Colonic mucosa (tissue), 4 donors: ENCODE results near the gene ASTL. TPM values are rescaled to one million over a fixed set of nuclear protein-coding genes. Genes with fewer than 3 reads are reported as not detected.

Experiments
- DNase-seq: peaks from one replicate; pipeline ENCODE4 v3.0.0-alpha.2; 2020
- H3K27ac ChIP-seq: fragments of 200-600 bp; one replicate; pipeline ENCODE4 v1.8.0; 2021
- H3K27me3 ChIP-seq: fragments of 200-600 bp; one replicate; pipeline ENCODE4 v1.8.0; 2021
- H3K36me3 ChIP-seq: fragments of 200-600 bp; one replicate; pipeline ENCODE4 v1.8.0; 2021
- H3K4me1 ChIP-seq: fragments of 200-600 bp; one replicate; pipeline ENCODE4 v1.8.0; 2021; ENCODE audit warnings: mild to moderate bottlenecking
- H3K4me3 ChIP-seq: fragments of 200-600 bp; one replicate; pipeline ENCODE4 v1.8.0; 2021
- H3K9ac ChIP-seq, 2 donors: one replicate each; pipeline ENCODE4 v1.7.0; 2013; ENCODE audit warnings: control low read depth in 2 of 2, low read depth in 2 of 2, low read length in 2 of 2
- H3K9me3 ChIP-seq: fragments of 200-600 bp; one replicate; pipeline ENCODE4 v1.8.0; 2021
- CTCF ChIP-seq: fragments of 200-600 bp; IDR thresholded peaks from one replicate; pipeline ENCODE4 v1.8.0; 2022; ENCODE audit warnings: antibody characterized with exemption, mild to moderate bottlenecking
- intact Hi-C: fragments of 100-400 bp; cut with DNase I; formaldehyde crosslinking; loops from one replicate; pipeline ENCODE4 v1.14.1; 2022
- total RNA-seq, 2 donors: library from RNA; stranded (reverse); fragmentation: NEBNext Ultra II Directional in 1 of 2; extraction: Animal tissue kit (Norgen Biotek cat#: 25700) in 1 of 2; gene quantifications; one replicate each; pipeline ENCODE4 v1.2.1, GENCODE V29; 2021
- donor health status: healthy.
- donor health status: DM: no; HTN: no; CAD: no.
- donor health status: DM: no; HTN: no; CAD: no.

ASTL gene
- total RNA-seq, 2 donors from 2014 or later = 0.82 TPM; not detected in 1

- no peaks in the 10 kb centered on the region for H3K4me1 ChIP-seq
- intact Hi-C loops = no loop called here
- H3K4me3 ChIP-seq = no peak overlapping the region
- H3K27ac ChIP-seq = no peak overlapping the region
- no peaks in the 10 kb centered on the region for H3K27me3 ChIP-seq
- H3K9ac ChIP-seq = no peak overlapping the region
- no peaks in the 10 kb centered on the region for H3K36me3 ChIP-seq
- no peak for DNase-seq
- no peak for TF ChIP-seq CTCF
- no peaks in the 10 kb centered on the region for H3K9me3 ChIP-seq
Measured at GRCh38 chr2:96134421-96134820, 3.9 kb downstream of the ASTL start.

- Histone ChIP-seq H3K36me3 (no peaks in the 10 kb centered on the region), H3K27me3 (no peaks in the 10 kb centered on the region), H3K9me3 (no peaks in the 10 kb centered on the region), H3K9ac (no peak overlapping the region), H3K4me3 (no peak overlapping the region), H3K27ac (no peak overlapping the region), H3K4me1 (no peaks in the 10 kb centered on the region)
- intact Hi-C loops = no loop called here
- no peak for TF ChIP-seq CTCF
- DNase-seq = no peak
Measured at GRCh38 chr2:96131813-96132745, 6.2 kb downstream of the ASTL start.

- TF ChIP-seq CTCF = no peak
- intact Hi-C loops = no loop called here
- Histone ChIP-seq H3K9me3 (no peaks in the 10 kb centered on the region), H3K4me1 (no peaks in the 10 kb centered on the region), H3K9ac (no peak overlapping the region), H3K4me3 (no peak overlapping the region), H3K27ac (no peak overlapping the region), H3K27me3 (no peaks in the 10 kb centered on the region), H3K36me3 (no peaks in the 10 kb centered on the region)
- no peak for DNase-seq
Measured at GRCh38 chr2:96131152-96131812, 7.0 kb downstream of the ASTL start.

GRCh38 chr2:96130483-96130882 lies 7.8 kb downstream of the ASTL start:
- no peaks in the 10 kb centered on the region for H3K36me3 ChIP-seq
- intact Hi-C loops = no loop called here
- no peak for TF ChIP-seq CTCF
- no peak for DNase-seq
- no peaks in the 10 kb centered on the region for H3K27me3 ChIP-seq
- H3K27ac ChIP-seq = no peak overlapping the region
- H3K9ac ChIP-seq = no peak overlapping the region
- H3K9me3 ChIP-seq = no peaks in the 10 kb centered on the region
- H3K4me1 ChIP-seq = no peaks in the 10 kb centered on the region
- no peak overlapping the region for H3K4me3 ChIP-seq

- no peak overlapping the region for H3K9ac ChIP-seq
- no peak for DNase-seq
- H3K4me3 ChIP-seq = no peak overlapping the region
- no peaks in the 10 kb centered on the region for H3K36me3 ChIP-seq
- no peak overlapping the region for H3K27ac ChIP-seq
- no peaks in the 10 kb centered on the region for H3K9me3 ChIP-seq
- TF ChIP-seq CTCF = no peak
- H3K27me3 ChIP-seq = no peaks in the 10 kb centered on the region
- H3K4me1 ChIP-seq = no peaks in the 10 kb centered on the region
- intact Hi-C loops = no loop called here
Measured at GRCh38 chr2:96129528-96130120, 8.7 kb downstream of the ASTL start.
